ENCODE results near the gene TNFSF11. TPM values are rescaled to one million over a fixed set of nuclear protein-coding genes. Genes with fewer than 3 reads are reported as not detected.
A peak's percentile ranks its signal among the peaks of the same experiment; 100 is the strongest.

TNFSF11 gene
- total and polyA plus RNA-seq, 4 donors = 0.06 to 0.97 TPM; not detected in 2

GRCh38 chr13:42526276-42526675 lies 47.7 kb upstream of the TNFSF11 start:
- H3K27me3 ChIP-seq (ENCODE audit: control insufficient read depth in 3 of 3, insufficient read depth in 3 of 3, low read length in 2 of 3) = no peaks in the 10 kb centered on the region
- 76 to 84% methylated on average over 3 of the region's 3 CpGs for WGBS, 2 donors
- no peak for ATAC-seq (ENCODE audit: insufficient read depth, low FRiP score)

DNA sequence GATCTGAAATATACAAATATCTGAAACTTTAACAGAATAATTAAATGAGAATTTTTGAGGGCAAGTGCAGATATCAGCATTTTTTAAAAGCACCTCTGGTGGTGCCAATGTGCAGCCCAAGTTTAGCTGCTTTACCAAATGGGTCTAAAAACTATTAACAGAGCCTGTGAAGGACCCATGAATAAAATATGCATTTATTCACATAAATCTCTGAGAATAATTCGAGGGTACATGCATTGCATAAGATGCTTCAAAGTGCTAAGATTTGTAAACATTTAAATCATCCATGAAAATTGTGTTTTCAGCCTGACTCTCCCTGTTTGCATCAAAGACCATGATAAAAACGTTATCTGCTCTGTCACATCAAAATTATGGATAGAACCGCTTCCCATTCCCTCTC lies 47.1 kb upstream of the TNFSF11 start:
- ATAC-seq (ENCODE audit: insufficient read depth, low FRiP score) (no peak), DNase-seq (no peak)
- no peaks in the 10 kb centered on the region for H3K9me3 ChIP-seq (ENCODE audit: control insufficient read depth in 4 of 4, insufficient read depth in 3 of 4, low read length in 3 of 4)
- H3K36me3 ChIP-seq (ENCODE audit: control insufficient read depth in 4 of 4, insufficient read depth in 4 of 4, low read length in 4 of 4) = no peaks in the 10 kb centered on the region
- H3K4me3 ChIP-seq = no peak overlapping the region
- 78 to 85% methylated on average over 3 of the region's 3 CpGs for WGBS, 2 donors
- H3K27ac ChIP-seq (ENCODE audit: low read depth in 1 of 2, low read length in 1 of 2) = no peak overlapping the region
- TF ChIP-seq, protein P1, sequence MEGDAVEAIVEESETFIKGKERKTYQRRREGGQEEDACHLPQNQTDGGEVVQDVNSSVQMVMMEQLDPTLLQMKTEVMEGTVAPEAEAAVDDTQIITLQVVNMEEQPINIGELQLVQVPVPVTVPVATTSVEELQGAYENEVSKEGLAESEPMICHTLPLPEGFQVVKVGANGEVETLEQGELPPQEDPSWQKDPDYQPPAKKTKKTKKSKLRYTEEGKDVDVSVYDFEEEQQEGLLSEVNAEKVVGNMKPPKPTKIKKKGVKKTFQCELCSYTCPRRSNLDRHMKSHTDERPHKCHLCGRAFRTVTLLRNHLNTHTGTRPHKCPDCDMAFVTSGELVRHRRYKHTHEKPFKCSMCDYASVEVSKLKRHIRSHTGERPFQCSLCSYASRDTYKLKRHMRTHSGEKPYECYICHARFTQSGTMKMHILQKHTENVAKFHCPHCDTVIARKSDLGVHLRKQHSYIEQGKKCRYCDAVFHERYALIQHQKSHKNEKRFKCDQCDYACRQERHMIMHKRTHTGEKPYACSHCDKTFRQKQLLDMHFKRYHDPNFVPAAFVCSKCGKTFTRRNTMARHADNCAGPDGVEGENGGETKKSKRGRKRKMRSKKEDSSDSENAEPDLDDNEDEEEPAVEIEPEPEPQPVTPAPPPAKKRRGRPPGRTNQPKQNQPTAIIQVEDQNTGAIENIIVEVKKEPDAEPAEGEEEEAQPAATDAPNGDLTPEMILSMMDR (IDR thresholded peaks at IDR 0.05; ENCODE audit: control extremely low read depth, extremely low read depth) = no peak
- H3K27me3 ChIP-seq (ENCODE audit: control insufficient read depth in 3 of 3, insufficient read depth in 3 of 3, low read length in 2 of 3) = no peaks in the 10 kb centered on the region
- no peaks in the 10 kb centered on the region for H3K4me1 ChIP-seq (ENCODE audit: control insufficient read depth in 5 of 5, insufficient read depth in 5 of 5, low read length in 5 of 5)
- H3K9ac ChIP-seq (ENCODE audit: insufficient read depth in 1 of 2, low read length in 2 of 2) = no peak overlapping the region

More at GRCh38 chr13:42526276-42526675, 47.7 kb upstream of the TNFSF11 start:
- H3K9ac ChIP-seq (ENCODE audit: insufficient read depth in 1 of 2, low read length in 2 of 2) = no peak overlapping the region
- TF ChIP-seq, protein P1 (IDR thresholded peaks at IDR 0.05; ENCODE audit: control extremely low read depth, extremely low read depth) = no peak
- H3K4me1 ChIP-seq (ENCODE audit: control insufficient read depth in 5 of 5, insufficient read depth in 5 of 5, low read length in 5 of 5) = no peaks in the 10 kb centered on the region
- H3K36me3 ChIP-seq (ENCODE audit: control insufficient read depth in 4 of 4, insufficient read depth in 4 of 4, low read length in 4 of 4) = no peaks in the 10 kb centered on the region
- H3K9me3 ChIP-seq (ENCODE audit: control insufficient read depth in 4 of 4, insufficient read depth in 3 of 4, low read length in 3 of 4) = no peaks in the 10 kb centered on the region
- H3K27ac ChIP-seq (ENCODE audit: low read depth in 1 of 2, low read length in 1 of 2) = no peak overlapping the region
- H3K4me3 ChIP-seq = no peak overlapping the region
- DNase-seq = no peak

DNA sequence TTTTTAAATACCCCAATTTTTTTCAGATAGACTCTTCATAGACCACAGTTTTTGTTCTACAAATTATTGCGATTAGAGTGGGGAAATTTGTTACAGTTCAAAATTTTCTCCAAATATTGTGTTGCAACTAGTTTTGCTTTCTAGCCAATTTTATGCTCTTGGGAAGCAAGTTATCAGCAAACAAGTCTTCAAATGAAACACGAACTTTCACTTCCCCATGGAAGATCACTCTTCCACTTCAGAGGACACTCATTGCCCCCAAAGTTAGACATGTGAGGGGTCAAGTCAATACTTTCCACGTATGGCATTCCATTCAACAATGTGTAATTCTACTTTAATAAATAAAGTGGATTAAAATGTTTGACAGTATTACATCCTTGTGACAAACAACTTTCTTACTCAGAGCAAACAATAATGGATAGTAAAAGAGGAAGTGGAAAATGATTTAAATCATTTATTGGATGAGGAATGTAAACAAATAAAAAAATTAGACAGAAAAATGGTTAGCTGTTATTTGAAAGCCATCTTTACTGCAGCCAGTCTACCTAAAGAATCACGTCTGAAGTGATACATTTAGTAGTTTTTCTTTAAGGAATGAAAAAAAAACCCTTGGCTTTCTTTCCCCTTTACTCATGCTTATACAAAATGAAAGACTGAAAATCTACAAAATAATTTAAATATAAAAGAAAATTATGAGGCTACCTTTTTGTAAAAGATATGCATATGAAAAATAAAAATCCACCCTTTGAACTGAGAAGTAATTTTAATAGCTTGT lies 41.2 kb upstream of the TNFSF11 start:
- H3K4me3 ChIP-seq = no peak overlapping the region
- peak in 2 of 3 donors; percentile 81 to 89 for DNase-seq
- no peak overlapping the region for H3K9ac ChIP-seq (ENCODE audit: insufficient read depth in 1 of 2, low read length in 2 of 2)
- ATAC-seq (ENCODE audit: insufficient read depth, low FRiP score) = no peak
- H3K27me3 ChIP-seq (ENCODE audit: control insufficient read depth in 3 of 3, insufficient read depth in 3 of 3, low read length in 2 of 3) = no peaks in the 10 kb centered on the region
- peaks cover 0 to 2% (median 0%) of the 10 kb centered on the region in 4 donors for H3K9me3 ChIP-seq (ENCODE audit: control insufficient read depth in 4 of 4, insufficient read depth in 3 of 4, low read length in 3 of 4)
- no peak overlapping the region for H3K27ac ChIP-seq (ENCODE audit: low read depth in 1 of 2, low read length in 1 of 2)
- WGBS, 2 donors = 51 to 59% methylated on average over 4 of the region's 4 CpGs
- peaks cover 0 to 12% (median 0%) of the 10 kb centered on the region in 5 donors for H3K4me1 ChIP-seq (ENCODE audit: control insufficient read depth in 5 of 5, insufficient read depth in 5 of 5, low read length in 5 of 5)
- TF ChIP-seq, protein P1 (IDR thresholded peaks at IDR 0.05; ENCODE audit: control extremely low read depth, extremely low read depth) = no peak
- no peaks in the 10 kb centered on the region for H3K36me3 ChIP-seq (ENCODE audit: control insufficient read depth in 4 of 4, insufficient read depth in 4 of 4, low read length in 4 of 4)

DNA sequence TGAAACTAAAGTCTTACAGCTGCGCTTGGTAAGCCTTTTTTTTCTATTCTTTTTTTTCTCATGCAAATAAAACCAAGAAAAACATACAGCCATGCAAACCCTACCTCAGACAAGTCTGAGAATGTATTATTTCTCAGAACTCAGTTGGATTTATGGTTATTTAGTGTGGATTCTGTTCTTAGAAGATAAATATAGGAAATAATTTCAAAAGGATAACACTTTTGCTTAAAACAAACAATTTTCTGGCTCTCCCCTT lies 40.7 kb upstream of the TNFSF11 start:
- Histone ChIP-seq H3K27ac (ENCODE audit: low read depth in 1 of 2, low read length in 1 of 2) (no peak overlapping the region), H3K9me3 (ENCODE audit: control insufficient read depth in 4 of 4, insufficient read depth in 3 of 4, low read length in 3 of 4) (peaks cover 0 to 2% (median 0%) of the 10 kb centered on the region in 4 donors), H3K27me3 (ENCODE audit: control insufficient read depth in 3 of 3, insufficient read depth in 3 of 3, low read length in 2 of 3) (no peaks in the 10 kb centered on the region), H3K4me3 (no peak overlapping the region), H3K4me1 (ENCODE audit: control insufficient read depth in 5 of 5, insufficient read depth in 5 of 5, low read length in 5 of 5) (peaks cover 0 to 12% (median 0%) of the 10 kb centered on the region in 5 donors), H3K9ac (ENCODE audit: insufficient read depth in 1 of 2, low read length in 2 of 2) (no peak overlapping the region), H3K36me3 (ENCODE audit: control insufficient read depth in 4 of 4, insufficient read depth in 4 of 4, low read length in 4 of 4) (no peaks in the 10 kb centered on the region)
- TF ChIP-seq, protein P1 (IDR thresholded peaks at IDR 0.05; ENCODE audit: control extremely low read depth, extremely low read depth) = no peak
- ATAC-seq (ENCODE audit: insufficient read depth, low FRiP score) (no peak), DNase-seq (no peak)
- WGBS, 2 donors = 91 to 98% methylated on average over 1 of the region's 1 CpG
